ENCODE measurements around the gene FRMD4A. TPM values are rescaled to one million over a fixed set of nuclear protein-coding genes. Genes with fewer than 3 reads are reported as not detected.

Gene FRMD4A
- total RNA-seq, 1 donor from 2014 or later = 98.0 TPM

DNA sequence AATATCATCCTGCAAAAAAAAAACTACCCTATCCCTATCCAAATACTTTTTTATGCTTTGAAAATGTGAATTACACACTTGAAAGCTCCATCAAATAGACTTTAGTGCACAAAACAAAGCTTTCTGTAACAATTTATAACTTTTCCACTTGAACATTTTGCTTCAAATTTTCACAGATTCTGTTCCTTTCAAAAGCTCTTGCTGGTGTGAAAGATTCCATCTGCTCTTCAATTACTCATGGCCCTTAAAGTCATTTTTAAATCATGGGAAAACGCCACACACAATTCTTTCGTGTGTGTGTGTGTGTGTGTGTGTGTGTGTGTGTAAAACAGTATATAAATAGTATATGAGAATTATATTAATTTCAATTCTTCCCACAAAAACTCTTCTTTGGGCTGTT lies 576.4 kb downstream of the FRMD4A start:
- no peak for ATAC-seq
- intact Hi-C loops (cut with DNase I) = no loop called here
- no peak for DNase-seq (ENCODE audit: low spot score)

DNA sequence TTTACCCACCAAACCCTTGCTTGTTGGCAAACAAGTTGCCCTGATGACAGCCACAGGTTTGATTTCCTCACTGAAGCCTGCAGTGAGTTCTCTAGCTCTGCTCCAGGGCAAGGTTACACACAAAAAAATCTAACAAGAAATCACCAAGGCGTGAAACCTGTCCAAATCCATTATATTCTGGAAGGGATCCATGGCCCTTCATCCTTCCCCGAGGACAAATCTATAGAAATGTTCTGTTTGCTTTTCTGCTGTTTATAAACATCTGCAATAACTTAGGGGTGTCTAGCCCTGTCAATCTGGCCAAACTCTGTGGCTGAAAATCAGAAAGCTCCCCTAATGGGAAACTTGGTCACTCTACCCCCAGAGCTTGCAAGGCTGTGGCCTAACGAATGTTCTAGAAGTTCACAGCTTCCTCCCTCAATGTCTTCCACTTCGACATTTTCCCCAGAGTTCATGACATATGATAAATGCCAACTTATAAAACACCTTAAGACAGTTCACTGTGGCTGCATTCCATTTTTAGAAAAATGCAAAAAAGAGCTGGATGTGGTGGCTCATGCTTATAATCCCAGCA lies 579.4 kb downstream of the FRMD4A start:
- no peak for DNase-seq (ENCODE audit: low spot score)
- intact Hi-C loops (cut with DNase I) = no loop called here
- no peak for ATAC-seq

DNA sequence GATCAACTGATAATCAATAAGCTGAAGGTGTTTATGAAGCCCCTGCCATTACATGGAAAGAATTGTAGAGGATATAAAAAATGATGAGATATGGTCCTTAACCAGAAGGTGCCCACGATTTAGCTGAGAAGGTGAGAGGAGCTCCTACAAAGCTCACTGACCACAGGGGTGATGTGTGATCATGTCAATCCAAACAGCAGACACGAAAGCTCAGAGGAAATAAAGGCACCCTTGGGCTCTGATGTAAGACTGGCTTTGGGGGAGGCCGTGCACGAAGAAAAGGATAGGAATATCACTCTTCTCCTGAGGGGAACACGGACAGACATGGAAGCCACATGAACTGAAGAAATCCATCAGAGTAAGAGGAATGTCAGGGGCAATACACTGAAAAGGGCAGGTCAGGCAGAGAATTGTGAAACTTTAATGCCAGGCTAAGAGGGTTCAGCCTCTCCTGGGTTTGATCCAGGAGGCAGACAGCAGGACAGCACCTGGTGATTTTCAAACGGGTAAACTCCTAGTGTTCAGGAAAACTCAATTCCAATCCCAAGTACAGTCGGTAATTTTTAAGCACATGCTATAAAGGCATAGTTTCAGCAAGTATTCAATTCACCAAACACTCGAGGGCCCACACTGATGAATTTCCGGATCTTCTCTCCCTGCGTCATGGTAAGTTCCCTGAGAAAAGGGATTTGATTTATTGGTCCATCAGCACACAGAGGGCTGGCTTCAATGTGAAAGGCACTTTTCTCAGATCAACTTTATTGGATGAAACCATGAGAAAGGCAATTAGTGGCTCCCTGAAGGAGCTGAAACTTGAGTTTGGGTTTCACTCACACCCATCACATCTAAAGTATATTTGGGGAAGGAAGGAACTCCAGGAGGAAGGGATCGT lies 580.2 kb downstream of the FRMD4A start:
- intact Hi-C loops (cut with DNase I) = no loop called here
- no peak for ATAC-seq
- DNase-seq (ENCODE audit: low spot score) = no peak

DNA sequence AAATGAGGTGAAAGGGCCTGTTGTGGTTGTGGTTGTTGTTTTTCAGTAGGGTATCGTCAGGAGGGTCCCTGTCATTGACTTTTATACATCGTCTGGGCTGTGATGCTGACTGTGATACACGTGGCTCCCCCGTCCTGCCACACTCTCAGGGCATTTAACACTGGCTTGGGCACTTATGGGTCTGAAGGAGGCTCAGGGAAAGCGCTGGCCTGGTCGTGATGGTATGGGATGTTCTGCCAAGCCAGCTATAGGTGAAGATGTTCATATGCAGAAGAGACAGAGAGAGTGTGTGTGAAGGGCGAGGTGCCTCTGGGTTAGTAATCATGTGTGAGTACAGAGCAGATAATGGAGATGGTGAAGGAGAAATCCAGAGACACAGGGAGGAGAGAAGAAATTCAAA lies 585.5 kb downstream of the FRMD4A start:
- ATAC-seq (no peak), DNase-seq (ENCODE audit: low spot score) (no peak)
- intact Hi-C loops (cut with DNase I) = no loop called here

DNA sequence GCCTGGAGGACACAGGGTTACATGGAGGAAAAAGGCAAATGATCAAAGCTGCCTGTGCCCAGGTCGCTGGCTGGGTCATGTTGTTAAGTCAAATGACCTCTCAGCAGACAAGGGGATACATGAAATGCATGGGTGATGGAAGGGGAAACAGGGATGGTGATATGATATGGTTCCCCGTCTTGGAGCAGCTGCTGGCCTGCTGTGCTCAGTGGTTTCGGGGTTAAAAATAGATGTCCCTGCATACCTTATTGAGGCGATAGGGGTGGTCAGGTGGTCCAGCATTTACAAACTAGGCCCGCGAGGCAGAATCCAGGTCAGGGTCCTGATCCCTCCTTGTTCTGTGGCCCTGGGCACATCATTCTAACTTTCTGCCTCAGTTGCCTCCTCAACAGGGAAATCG lies 586.8 kb downstream of the FRMD4A start:
- intact Hi-C loops (cut with DNase I) = no loop called here
- no peak for ATAC-seq

DNA sequence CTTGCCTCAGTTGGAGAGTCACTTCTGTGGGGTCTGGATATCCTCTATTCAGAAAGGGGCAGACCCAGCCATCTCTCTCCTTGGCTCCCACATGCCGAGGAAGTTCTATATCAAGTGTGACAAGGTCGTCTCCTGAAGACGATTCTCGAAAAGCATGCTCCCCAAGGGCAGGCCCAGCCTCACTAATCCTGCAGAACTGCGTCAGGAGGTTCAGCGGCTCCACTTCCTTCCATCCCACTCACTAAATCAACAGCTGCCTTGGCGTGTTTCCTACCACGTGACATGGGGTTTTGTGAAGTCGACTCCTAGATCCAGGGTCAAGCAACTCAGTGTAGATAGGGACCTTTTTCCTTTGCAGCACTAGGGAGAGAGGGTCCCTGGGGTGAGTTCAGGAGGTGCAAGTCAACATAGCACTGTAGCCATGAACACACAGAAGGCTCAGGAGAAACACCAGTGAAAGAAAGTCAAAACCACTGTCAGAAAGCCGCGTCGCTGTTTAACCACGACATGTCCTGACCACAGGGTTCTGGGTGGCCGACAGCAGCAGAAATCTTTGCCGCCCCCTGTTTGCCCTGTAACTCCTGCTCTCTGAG lies 587.5 kb downstream of the FRMD4A start:
- no peak for DNase-seq (ENCODE audit: low spot score)
- ATAC-seq = peak; percentile 80
- intact Hi-C loops (cut with DNase I) = no loop called here

More for the DNA sequence above, 586.8 kb downstream of the FRMD4A start:
- no peak for DNase-seq (ENCODE audit: low spot score)

DNA sequence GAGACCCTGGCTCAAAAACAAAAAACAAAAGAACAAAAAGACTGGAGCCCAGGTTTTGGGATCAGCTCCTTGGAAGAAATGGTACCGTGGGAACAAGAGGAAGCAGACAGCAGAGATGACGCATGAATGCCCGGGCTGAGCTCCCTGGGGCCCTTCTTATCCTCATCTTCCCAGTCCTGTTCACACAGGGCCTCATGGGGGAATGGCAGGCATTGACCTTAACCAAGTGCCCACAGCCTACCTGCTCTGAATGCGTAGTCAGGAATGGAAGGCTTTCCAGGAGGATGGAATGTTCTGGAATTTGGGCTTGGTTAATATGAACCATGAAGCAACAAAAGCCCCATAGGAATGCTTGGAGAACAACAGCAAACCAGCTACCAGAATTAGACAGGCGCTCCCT lies 589.3 kb downstream of the FRMD4A start:
- intact Hi-C loops (cut with DNase I) = loop anchor here (1.0 kb wide), 1 partner anchor 26 kb away; no protein-coding TSS in a partner anchor

DNA sequence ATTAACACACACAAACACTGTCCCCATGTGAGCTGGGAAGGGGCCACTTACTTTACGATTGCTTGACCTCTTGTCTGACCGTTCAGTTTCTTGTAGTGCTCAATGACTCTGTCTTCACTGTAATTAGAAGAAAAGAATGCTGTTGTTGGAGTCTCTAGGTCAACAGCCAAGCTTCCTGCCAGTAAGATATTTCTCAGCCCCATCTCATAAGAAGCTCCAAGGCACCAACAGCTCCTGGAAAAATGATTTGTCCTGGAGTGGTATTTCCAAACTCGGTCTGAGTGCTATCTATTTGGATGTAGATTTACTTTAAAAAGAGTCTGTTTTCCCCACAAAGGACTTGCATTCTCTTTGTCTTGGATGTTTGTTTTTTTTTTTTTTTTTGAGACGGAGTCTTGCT lies 590.3 kb downstream of the FRMD4A start:
- ATAC-seq (no peak), DNase-seq (ENCODE audit: low spot score) (no peak)
- intact Hi-C loops (cut with DNase I) = no loop called here

More for the DNA sequence above, 589.3 kb downstream of the FRMD4A start:
- ATAC-seq (no peak), DNase-seq (ENCODE audit: low spot score) (peak; percentile 13)

DNA sequence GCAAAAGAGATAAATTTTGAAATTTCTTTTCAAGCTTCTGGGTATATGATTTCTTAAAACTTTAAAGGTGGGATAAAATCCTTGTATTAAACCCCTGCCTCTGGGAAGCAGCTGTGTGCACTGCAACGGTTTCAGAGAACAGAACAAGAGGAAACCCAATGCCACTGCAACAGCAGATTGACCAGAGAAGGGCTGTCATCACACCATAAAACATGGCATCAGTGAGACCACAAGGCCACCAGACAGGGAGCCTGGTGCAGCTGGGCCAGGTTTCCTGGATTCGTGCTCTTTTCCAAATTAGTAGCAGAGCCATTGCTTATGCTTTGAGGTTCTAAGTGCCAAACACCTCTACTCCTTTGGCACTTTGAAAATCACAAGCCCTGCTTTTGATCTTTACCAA lies 591.5 kb downstream of the FRMD4A start:
- no peak for ATAC-seq
- DNase-seq (ENCODE audit: low spot score) = no peak
- intact Hi-C loops (cut with DNase I) = no loop called here

DNA sequence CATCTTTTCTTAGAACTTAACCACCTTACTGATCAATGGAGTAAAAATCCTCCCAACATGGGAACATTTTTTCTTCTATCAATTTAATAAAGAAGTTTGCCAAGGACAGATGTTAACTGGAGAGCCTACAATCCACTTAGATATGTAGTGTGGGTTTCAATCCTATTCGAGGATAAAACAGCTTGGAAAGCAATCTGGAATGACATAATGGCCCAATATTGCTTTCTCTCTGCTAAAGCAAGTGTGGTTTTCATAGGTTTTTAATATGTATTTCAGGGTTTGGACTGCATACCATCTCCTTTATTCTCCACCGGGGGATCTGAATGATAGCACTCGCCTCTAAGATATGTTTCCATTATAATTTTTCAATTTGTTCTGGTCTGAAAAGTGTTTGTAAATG lies 594.2 kb downstream of the FRMD4A start:
- no peak for DNase-seq (ENCODE audit: low spot score)
- ATAC-seq = no peak
- intact Hi-C loops (cut with DNase I) = no loop called here

DNA sequence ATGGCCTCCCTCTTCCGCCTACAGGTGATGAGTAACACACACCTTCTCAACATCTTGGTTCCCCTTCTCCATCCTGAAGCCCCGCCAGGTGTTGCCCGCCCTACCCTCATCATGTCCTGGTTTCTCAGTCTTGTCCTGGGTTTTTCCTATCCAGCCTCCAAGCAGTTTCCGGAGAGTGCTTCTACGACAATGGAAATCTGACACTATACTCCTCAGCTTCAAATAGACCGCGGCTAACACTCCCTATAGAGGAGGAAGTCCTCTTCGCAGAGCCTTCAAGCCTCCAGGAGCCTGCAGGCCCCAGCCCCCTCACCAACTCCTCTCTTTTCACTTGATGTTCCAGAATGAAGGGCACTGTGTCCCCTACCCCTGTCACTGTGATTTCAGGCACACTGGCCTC lies 596.6 kb downstream of the FRMD4A start:
- peak; percentile 32 for DNase-seq (ENCODE audit: low spot score)
- intact Hi-C loops (cut with DNase I) = no loop called here
- ATAC-seq = no peak

DNA sequence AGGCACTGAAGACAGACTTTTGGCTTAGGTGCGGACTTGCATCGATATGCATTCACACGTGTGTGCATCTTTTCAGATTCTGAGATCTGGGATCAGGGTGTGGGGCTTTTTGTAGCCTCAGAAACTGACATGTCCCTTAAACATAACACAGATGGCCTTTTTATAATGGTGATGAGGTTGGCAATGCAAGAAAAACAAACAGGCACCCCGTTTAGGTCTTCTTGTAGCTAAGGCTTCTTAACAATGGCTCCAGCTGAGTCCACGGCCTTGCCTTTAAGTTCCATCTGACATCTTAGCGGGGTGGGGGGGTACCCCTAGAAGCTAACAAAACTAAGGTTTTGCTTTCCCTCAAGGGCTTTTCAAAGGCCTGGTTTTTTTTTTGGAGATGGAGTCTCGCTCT lies 597.7 kb downstream of the FRMD4A start:
- no peak for DNase-seq (ENCODE audit: low spot score)
- intact Hi-C loops (cut with DNase I) = no loop called here
- no peak for ATAC-seq

DNA sequence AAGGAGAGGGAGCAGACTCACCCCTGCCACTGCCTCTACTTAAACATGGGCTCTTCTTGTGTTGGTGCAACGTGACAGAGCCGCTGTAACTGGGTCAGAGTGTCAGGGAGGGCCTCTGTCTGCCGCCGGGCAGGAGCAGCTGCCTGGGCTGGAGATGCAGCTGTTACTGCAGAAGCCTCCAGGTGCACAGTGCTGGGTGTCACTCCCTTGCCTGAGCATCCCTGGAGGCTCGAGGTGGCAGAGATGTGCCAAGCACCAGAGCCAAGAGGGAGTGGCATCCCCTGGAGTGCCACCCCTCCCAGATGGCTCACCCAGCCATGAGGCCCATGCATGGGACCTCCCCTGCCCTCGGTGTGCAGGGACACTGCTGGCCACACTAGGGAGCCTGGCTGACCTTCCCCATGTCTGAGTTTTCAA lies 598.3 kb downstream of the FRMD4A start:
- intact Hi-C loops (cut with DNase I) = no loop called here
- DNase-seq (ENCODE audit: low spot score) (peak; percentile 49), ATAC-seq (peak; percentile 68)

DNA sequence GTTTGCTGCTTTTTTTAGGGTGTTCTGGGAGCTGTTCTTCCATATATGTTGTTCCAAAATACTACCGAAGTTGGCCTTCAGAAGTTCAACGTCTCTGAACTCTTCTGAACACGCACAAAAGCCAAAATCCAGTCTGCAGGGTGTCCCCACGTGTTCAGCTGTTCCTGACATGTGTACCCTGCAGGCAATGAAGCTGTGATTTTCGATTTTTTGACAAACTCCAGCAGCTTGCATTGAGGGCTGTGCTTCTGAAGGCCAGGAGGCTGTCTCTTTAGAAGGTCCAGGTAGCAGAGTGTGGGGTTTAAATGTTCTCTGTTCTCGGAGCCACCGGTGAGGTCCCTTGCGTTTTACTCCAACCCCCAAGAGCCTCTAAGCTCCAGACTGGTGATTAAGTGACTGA lies 598.9 kb downstream of the FRMD4A start:
- intact Hi-C loops (cut with DNase I) = no loop called here
- DNase-seq (ENCODE audit: low spot score) (peak; percentile 10), ATAC-seq (no peak)

DNA sequence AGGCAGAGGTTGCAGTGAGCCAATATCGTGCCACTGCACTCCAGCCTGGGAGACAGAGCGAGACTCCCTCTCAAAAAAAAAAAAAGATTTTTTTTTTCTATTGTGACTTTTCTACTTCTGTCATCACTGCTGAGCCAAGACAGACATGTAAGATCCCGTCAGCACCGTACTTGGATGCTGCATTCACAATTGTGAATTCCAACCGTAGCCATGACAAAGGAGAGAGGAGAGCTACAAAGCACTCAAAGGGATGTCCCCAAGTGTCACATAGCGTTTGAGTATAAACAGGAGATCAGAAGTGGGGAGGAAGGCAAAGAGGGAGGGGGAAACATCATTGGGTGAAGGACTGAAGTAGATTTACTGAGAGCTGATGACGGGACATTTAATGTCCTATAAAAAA lies 599.8 kb downstream of the FRMD4A start:
- intact Hi-C loops (cut with DNase I) = no loop called here
- ATAC-seq (no peak), DNase-seq (ENCODE audit: low spot score) (no peak)

DNA sequence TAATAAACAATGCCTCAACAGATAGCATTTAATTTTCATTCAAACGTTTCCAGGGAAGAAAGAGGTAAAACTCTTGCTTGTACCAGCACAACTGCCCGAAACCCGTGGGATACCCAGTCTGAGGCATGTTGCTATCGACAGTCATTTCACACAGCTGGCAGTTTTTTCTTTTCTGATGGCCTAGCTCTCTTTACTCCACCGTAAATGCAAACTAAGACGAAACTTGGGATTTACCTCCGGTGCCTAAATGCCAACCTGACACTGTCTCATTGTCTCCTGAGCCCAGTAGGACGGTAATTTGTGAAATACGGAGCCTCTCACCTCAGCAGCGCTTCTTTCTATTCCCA lies 600.4 kb downstream of the FRMD4A start:
- DNase-seq (ENCODE audit: low spot score) = no peak
- intact Hi-C loops (cut with DNase I) = no loop called here
- ATAC-seq = no peak

DNA sequence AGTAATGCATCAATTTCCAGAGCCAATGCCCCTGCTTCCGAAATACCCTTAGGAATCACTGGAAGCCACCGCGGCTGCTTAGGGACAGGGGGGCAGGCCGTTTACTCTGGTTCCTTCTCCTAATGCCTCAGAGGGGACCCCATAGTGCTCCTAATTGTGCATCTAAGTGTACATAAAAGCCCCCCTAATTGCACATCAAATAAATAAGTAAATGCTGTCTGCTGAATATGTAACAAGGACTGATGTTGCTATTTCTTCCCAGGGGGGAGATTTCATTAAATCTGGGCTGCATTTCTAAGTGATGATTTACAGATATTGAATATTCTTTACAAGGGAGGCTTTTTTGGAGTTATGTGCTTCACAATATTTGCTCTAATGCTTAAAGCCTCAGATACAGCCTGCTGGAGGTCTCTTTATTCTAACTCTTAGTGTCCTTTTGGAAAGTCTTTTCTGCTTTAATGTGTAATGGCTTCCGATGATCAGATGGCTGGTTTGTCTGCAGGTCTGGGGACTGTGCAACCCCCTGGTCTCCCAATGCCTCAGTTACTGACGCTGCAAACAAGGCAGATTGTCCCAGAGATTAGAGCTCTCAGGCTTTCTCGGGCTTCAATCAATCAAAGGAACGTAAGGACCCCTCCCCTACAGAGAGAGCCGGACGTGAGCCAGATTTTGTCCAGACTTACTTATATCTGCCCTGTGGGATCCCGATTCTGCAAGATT lies 601.0 kb downstream of the FRMD4A start:
- DNase-seq (ENCODE audit: low spot score) (peak; percentile 26), ATAC-seq (no peak)
- intact Hi-C loops (cut with DNase I) = no loop called here

DNA sequence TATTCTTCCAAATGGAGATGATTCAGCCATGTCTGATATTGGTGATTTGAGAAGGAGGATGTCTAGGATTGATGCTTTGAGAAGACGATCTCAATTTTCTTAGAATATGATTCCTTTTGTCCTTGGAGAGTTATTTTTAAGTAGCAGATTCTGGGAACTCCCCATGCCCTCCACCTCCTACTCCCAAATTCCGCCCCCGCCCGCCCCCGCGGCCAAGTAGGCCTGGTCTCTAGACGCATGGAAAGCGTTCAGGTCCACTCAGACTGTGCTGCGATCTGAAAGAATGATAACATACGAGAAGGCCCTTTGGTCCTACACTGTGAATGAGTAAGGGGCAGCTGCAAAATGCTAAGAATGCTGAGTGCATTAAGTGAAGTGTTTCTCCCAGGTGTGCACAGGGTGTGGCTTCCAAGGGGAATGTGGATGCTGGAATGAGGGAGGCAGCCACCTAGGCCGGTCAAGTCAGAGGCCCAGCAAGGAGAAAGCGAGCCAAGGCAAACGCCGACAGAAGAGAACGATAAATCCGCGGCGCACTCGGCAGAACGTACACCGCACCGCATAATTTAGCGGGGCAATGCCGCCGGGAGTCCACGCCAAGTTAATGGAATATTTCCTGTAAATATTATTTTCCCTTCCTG lies 601.7 kb downstream of the FRMD4A start:
- DNase-seq (ENCODE audit: low spot score) = no peak
- intact Hi-C loops (cut with DNase I) = no loop called here
- ATAC-seq = no peak

DNA sequence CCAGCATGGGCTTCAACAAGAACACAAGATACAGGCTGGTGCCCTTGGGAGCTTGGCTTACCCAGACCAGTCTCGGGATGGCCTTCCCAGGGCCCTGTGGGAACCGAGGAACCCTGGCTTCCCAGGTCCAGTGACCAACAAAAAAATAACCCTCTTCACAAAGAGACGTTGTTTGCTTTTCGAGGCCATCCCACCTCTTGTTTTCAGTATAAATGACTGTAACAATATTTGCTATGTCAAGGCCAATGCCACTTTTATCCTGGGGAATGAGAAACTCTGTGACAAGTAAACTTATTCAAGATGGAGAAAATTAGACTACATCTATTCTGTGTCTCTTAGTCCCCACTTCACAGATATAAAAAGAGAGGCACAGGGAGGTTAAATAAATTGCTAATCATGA lies 605.1 kb downstream of the FRMD4A start:
- no peak for ATAC-seq
- DNase-seq (ENCODE audit: low spot score) = no peak
- intact Hi-C loops (cut with DNase I) = no loop called here

Data from sciatic nerve (tissue), 2 donors.